H1 (cell line): ENCODE measurements around the gene GIPR. TPM values are rescaled to one million over a fixed set of nuclear protein-coding genes. Genes with fewer than 3 reads are reported as not detected.

Experiments
- BACH1 ChIP-seq: IDR thresholded peaks from 2 replicates; pipeline ENCODE4 v1.6.1; 2012; ENCODE audit warnings: low read length, improper control_type of control experiment
- CHD1 ChIP-seq: IDR thresholded peaks from 2 replicates; pipeline ENCODE4 v1.6.1; 2012; ENCODE audit warnings: low read depth, low read length, improper control_type of control experiment
- NANOG ChIP-seq: IDR thresholded peaks from 2 replicates; pipeline ENCODE4 v1.6.1; 2011; ENCODE audit warnings: low read length, low read depth, mild to moderate bottlenecking, inconsistent platforms; ENCODE audit not compliant: insufficient read depth, poor library complexity, severe bottlenecking
- RBBP5 ChIP-seq: IDR thresholded peaks from 2 replicates; pipeline ENCODE4 v1.7.1; 2012; ENCODE audit warnings: low read depth, mild to moderate bottlenecking, inconsistent platforms, low read length, moderate library complexity, borderline replicate concordance
- SIRT6 ChIP-seq: IDR thresholded peaks from one replicate; pipeline ENCODE4 v1.7.1; 2012; ENCODE audit warnings: low read length, inconsistent platforms
- TAF1 ChIP-seq: IDR thresholded peaks from 2 replicates; pipeline ENCODE4 v1.6.1; 2011; ENCODE audit warnings: mild to moderate bottlenecking, low read depth, low read length
- ZNF274 ChIP-seq: IDR thresholded peaks from 2 replicates; pipeline ENCODE4 v1.7.0; 2012; ENCODE audit warnings: low read length, borderline replicate concordance; ENCODE audit errors: extremely low read depth
- polyA plus RNA-seq, 7 experiments: library from polyadenylated mRNA; depleted of rRNA in 3 of 7; stranded (reverse) in 5 of 7; unstranded in 2 of 7; fragments of >200 nt in 5 of 7; fragments of 200-250 nt in 2 of 7; gene quantifications; 1 replicate in 5 of 7; 2 replicates in 1 of 7; 4 replicates in 1 of 7; pipeline versions ENCODE4 v1.2.1 to v1.2.3, GENCODE V29; 2011 to 2013; ENCODE audit warnings: missing spikeins in 2 of 7, mixed read lengths in 2 of 7
- total RNA-seq: library from RNA; stranded (reverse); fragmentation: NEBNext Ultra II Directional; extraction: Animal tissue kit (Norgen Biotek cat#: 25700); gene quantifications from 2 replicates; pipeline ENCODE4 v1.2.1, GENCODE V29; 2021
- TF ChIP-seq, protein P1 (sequence below): fragments of 300-600 bp; sonication (generic); IDR thresholded peaks from 2 replicates; pipeline ENCODE4 v1.7.1; 2012; ENCODE audit warnings: low read length, moderate library complexity, mild to moderate bottlenecking, inconsistent platforms; ENCODE audit not compliant: insufficient replicate concordance
- TF ChIP-seq, protein P2 (sequence below): IDR thresholded peaks from 2 replicates; pipeline ENCODE4 v1.6.1; 2012; ENCODE audit warnings: low read length, inconsistent platforms

The GIPR gene
- total and polyA plus RNA-seq, 2 of the 8 experiments (the other 6 are each of a cell fraction or from before 2014, with no cell fraction given), result 0.42 to 1.3 TPM

DNA sequence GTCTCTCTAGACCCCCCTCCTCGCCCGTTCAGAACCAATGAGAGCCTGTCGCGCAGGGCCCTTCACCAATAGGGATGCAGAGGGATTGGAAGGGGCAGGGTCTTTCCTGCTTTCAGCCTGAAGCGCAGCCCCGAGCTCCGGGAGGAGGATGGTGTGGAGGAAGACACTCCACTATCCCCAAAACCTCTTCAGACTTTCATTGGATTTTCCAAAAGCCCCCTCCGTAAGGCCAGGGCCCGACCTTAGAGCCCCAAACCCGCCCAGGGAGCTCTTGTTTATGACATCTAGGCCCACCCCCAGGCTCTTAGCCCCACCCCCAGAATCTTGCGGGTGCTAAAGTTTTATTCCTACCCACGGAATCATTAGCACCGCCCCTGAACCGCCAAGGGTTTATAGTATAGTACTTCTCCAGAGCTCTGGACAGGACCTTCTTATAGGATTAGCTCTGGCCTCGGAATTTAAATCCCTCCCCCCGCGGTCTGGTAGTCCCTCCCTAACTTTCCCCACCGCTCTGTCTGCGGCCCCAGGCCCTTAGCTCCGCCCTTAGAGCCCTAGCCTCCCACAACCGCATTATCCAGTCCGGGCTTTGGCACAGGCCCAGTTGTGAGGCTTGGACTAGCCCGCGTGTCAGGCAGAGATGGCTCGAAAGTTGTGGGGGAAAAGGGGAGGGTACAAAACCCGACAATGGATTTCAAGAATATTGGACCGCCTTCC is 22.2 kb upstream of the GIPR start (continued):
- TF ChIP-seq, protein P1, sequence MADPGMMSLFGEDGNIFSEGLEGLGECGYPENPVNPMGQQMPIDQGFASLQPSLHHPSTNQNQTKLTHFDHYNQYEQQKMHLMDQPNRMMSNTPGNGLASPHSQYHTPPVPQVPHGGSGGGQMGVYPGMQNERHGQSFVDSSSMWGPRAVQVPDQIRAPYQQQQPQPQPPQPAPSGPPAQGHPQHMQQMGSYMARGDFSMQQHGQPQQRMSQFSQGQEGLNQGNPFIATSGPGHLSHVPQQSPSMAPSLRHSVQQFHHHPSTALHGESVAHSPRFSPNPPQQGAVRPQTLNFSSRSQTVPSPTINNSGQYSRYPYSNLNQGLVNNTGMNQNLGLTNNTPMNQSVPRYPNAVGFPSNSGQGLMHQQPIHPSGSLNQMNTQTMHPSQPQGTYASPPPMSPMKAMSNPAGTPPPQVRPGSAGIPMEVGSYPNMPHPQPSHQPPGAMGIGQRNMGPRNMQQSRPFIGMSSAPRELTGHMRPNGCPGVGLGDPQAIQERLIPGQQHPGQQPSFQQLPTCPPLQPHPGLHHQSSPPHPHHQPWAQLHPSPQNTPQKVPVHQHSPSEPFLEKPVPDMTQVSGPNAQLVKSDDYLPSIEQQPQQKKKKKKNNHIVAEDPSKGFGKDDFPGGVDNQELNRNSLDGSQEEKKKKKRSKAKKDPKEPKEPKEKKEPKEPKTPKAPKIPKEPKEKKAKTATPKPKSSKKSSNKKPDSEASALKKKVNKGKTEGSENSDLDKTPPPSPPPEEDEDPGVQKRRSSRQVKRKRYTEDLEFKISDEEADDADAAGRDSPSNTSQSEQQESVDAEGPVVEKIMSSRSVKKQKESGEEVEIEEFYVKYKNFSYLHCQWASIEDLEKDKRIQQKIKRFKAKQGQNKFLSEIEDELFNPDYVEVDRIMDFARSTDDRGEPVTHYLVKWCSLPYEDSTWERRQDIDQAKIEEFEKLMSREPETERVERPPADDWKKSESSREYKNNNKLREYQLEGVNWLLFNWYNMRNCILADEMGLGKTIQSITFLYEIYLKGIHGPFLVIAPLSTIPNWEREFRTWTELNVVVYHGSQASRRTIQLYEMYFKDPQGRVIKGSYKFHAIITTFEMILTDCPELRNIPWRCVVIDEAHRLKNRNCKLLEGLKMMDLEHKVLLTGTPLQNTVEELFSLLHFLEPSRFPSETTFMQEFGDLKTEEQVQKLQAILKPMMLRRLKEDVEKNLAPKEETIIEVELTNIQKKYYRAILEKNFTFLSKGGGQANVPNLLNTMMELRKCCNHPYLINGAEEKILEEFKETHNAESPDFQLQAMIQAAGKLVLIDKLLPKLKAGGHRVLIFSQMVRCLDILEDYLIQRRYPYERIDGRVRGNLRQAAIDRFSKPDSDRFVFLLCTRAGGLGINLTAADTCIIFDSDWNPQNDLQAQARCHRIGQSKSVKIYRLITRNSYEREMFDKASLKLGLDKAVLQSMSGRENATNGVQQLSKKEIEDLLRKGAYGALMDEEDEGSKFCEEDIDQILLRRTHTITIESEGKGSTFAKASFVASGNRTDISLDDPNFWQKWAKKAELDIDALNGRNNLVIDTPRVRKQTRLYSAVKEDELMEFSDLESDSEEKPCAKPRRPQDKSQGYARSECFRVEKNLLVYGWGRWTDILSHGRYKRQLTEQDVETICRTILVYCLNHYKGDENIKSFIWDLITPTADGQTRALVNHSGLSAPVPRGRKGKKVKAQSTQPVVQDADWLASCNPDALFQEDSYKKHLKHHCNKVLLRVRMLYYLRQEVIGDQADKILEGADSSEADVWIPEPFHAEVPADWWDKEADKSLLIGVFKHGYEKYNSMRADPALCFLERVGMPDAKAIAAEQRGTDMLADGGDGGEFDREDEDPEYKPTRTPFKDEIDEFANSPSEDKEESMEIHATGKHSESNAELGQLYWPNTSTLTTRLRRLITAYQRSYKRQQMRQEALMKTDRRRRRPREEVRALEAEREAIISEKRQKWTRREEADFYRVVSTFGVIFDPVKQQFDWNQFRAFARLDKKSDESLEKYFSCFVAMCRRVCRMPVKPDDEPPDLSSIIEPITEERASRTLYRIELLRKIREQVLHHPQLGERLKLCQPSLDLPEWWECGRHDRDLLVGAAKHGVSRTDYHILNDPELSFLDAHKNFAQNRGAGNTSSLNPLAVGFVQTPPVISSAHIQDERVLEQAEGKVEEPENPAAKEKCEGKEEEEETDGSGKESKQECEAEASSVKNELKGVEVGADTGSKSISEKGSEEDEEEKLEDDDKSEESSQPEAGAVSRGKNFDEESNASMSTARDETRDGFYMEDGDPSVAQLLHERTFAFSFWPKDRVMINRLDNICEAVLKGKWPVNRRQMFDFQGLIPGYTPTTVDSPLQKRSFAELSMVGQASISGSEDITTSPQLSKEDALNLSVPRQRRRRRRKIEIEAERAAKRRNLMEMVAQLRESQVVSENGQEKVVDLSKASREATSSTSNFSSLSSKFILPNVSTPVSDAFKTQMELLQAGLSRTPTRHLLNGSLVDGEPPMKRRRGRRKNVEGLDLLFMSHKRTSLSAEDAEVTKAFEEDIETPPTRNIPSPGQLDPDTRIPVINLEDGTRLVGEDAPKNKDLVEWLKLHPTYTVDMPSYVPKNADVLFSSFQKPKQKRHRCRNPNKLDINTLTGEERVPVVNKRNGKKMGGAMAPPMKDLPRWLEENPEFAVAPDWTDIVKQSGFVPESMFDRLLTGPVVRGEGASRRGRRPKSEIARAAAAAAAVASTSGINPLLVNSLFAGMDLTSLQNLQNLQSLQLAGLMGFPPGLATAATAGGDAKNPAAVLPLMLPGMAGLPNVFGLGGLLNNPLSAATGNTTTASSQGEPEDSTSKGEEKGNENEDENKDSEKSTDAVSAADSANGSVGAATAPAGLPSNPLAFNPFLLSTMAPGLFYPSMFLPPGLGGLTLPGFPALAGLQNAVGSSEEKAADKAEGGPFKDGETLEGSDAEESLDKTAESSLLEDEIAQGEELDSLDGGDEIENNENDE, result no peak
- TF ChIP-seq ZNF274 (no peak), BACH1 (no peak), NANOG (no peak), CHD1 (no peak), RBBP5 (no peak), SIRT6 (no peak), TAF1 (peak; percentile 43; the same call in 1 of the 2 replicates)
- TF ChIP-seq, protein P2, sequence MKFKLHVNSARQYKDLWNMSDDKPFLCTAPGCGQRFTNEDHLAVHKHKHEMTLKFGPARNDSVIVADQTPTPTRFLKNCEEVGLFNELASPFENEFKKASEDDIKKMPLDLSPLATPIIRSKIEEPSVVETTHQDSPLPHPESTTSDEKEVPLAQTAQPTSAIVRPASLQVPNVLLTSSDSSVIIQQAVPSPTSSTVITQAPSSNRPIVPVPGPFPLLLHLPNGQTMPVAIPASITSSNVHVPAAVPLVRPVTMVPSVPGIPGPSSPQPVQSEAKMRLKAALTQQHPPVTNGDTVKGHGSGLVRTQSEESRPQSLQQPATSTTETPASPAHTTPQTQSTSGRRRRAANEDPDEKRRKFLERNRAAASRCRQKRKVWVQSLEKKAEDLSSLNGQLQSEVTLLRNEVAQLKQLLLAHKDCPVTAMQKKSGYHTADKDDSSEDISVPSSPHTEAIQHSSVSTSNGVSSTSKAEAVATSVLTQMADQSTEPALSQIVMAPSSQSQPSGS, result peak; percentile 68; the same call in 1 of the 2 replicates
